ENCODE measurements around the gene KRTAP4-16.
"Not testable (repeated sequence)": the region's sequence is repeated elsewhere in the genome, so short reads cannot be mapped to it uniquely, and the experiment has no call there.

The KRTAP4-16 gene

DNA sequence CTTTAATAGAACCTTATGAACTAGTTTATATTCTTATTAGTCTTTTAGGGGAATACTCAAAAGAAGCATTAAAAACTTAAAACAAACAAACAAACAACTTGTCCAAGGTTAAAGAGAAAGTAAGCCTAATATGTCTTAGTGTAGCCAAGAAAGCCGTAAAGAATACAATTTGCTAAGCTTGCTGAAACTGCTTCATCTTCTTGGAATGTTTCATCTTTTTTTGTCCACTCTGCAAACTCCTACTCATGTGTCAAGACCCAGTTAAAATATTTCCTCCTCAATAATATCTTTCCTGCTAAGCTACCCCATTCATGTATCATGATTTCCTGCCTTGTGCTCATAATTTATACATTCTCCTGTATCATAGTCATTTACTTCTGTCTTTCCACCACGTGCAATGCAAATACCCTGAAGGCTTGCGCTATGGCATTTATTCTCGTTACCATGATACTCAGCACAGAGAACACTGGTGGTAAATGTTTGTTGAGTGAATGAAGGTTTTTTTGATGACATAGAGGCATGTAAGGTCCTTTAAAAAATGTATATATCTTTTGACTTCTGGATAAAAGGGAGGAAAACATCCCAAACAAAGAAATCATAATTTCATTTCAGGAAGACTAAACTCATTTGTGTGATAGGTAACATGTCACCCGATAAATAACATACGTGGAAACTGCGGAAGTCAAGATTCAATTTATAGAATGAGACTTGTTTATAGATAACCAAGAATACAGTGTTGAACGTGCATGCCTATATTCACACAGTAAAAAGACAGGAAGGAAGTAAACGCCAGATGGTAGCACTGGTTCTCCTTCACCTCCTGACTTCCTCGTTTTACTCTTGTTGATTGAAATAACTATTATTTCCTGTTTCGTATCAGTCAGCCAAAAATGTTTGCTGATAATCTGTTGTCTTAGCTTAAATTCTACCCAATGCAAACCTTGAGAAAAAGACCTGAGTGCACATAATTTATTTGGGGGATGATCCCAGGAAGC, 18.0 kb upstream of the KRTAP4-16 start:
- peak in 1 of 58 donors; percentile 1 for DNase-seq

DNA sequence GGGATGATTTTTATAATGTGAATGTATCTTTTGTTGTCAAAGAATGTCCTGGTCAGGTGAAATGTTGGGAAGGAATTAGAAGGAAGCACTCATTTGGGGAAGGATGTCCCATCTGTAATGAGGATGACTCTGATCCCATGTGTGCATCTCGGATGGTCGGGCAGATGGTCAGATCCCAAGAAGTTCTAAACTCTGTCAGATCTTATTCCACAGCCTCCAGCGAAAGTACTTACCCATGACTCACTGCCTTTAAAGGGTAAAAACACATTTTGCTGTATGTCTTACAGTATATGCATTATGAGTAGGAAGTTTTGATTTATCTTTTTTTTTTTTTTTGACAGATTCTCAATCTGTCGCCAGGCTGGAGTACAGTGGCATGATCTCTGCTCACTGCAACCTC, 16.7 kb upstream of the KRTAP4-16 start:
- no peak for DNase-seq

DNA sequence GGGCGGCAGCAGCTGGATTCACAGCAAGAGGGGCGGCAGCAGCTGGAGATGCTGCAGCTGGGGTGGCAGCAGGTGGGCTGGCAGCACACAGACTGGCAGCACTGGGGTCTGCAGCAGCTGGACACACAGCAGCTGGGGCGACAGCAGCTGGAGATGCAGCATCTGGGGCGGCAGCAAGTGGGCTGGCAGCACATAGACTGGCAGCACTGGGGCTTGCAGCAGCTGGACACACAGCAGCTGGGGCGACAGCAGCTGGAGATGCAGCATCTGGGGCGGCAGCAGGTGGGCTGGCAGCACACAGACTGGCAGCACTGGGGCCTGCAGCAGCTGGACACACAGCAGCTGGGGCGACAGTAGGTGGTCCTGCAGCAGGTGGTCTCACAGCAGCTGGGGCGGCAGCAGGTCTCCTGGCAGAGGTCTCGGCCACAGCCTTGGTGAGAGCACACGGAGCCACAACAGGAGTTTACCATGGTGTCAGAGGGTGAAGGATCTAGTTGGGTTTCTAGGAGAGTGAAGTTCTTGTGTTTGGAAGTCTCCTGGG, 15.9 kb upstream of the KRTAP4-16 start, which contains the start of gene KRTAP4-11:
Gene KRTAP4-11 (minus strand): TSS at position 528 of the 541 bp plus-strand sequence. CDS start 58 bp downstream, at position 470.
- not testable (repeated sequence) for DNase-seq

DNA sequence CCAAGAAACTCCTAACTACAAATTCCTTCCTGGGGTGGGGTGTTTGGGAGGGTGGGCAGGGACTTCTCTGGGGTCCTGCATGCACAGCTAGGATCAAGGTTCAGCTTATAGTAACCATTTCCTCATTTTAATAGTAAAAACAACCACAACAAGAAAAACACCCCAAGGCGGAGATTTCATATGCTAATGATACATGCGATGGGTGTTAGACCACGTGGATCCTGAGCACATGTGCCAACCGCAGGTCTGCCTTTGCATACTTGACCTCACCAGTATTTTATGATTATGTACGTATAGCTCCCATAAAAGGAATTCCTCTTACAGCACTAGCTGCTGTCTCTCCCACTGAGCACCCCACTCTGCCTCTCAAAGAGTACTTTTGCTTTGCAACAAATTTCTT, 14.3 kb upstream of the KRTAP4-16 start:
- DNase-seq: no peak

DNA sequence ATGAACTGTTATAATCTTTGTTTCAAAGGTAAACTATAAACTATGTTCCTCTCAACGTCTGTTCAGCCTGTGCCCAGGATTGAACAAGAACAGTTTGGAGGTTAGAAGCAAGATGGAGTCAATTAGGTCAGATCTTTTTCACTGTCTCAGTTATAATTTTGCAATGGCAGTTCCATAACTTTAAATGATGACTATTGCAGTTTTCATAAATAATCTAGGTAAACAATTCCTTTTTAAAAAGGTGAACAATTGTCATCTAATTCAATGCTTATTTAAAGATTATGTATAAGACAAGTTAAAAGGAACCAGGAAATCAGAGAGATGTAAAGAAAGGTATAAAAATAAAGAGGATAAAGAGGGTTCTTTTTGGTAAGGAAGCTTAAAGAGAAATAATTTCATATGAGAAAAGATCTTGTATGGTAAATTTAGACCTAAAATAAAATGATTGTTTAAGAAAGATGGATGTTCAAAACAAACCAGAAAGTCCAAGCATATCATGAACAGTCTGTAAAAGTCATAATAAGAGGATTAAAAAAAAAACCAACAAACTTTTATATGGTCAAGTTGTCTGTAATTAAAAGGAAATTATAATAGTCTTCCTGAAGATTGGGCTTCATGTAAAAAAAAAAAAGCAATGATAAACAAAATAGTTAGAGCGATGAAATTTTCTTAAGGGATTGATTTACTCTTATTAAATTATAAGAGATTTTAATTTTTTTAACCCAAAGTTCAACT, 9.3 kb upstream of the KRTAP4-16 start:
- no peak for DNase-seq

DNA sequence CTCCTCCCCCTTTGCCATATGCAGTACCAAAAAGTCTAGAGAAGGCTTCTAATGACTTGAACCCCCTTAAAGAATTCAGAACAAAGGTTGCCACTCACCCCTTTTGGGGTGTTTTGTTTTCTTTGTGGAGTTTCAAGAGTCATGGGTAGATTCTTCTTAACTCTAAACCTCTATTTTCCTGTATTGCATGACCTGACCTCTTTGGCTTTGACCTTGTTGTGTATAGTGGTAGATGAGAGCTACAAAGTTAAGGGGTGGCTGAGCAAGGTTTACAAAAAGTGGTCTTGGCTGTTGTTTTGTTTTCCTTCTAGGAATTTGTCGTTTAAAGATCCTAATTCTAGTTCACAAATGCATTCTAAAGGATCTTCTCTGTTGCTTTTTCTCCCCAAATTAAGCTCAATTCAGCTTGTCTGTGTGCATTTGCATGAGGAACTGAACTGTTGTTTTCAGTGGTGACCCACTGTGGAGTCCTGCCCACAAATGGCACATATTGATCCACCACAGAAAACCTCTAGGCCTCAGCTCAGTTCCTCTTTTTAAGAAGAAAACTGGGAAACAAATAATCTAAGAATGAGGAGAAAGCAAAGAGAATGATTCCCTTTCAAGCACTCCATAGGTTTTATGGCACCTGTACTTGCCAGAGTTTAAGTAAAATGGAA, 6.8 kb upstream of the KRTAP4-16 start:
- not testable (repeated sequence) for DNase-seq

DNA sequence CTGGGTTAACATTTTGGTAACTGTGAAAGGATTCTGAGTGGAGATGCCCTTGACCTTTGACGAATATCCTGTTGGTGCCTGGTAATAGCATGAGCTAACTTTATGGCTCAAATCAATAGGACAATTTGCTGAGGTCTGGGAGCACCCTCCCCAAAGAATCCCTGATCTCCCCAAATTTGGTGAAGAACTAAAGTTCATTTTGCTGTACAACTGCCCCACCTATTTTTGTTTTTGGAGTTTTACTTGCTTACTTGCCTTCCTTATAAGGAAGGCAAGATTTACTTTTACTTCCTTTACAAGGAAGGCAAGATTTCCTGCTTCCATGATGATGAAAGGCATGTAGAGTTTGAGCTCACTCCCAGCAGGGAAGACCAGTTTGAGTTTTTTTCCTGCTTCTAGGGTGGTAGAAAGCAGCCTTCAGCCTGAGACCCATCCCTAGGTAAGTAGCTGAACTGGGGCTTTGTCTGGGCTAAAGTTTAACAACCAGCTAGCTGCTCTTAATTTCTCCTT, 6.0 kb upstream of the KRTAP4-16 start:
- DNase-seq: no peak

DNA sequence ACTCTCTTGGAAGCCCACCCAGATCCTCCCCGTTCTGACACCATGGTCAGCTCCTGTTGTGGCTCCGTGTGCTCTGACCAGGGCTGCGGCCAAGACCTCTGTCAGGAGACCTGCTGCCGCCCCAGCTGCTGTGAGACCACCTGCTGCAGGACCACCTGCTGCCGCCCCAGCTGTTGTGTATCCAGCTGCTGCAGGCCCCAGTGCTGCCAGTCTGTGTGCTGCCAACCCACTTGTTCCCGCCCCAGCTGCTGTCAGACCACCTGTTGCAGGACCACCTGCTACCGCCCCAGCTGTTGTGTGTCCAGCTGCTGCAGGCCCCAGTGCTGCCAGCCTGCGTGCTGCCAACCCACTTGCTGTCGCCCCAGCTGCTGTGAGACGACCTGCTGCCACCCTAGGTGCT, 3.3 kb upstream of the KRTAP4-16 start, which contains the start of gene KRTAP4-9:
Gene KRTAP4-9 (plus strand): TSS at position 43 of the 400 bp plus-strand sequence. CDS start 0 bp downstream, at position 43.
- not testable (repeated sequence) for DNase-seq

DNA sequence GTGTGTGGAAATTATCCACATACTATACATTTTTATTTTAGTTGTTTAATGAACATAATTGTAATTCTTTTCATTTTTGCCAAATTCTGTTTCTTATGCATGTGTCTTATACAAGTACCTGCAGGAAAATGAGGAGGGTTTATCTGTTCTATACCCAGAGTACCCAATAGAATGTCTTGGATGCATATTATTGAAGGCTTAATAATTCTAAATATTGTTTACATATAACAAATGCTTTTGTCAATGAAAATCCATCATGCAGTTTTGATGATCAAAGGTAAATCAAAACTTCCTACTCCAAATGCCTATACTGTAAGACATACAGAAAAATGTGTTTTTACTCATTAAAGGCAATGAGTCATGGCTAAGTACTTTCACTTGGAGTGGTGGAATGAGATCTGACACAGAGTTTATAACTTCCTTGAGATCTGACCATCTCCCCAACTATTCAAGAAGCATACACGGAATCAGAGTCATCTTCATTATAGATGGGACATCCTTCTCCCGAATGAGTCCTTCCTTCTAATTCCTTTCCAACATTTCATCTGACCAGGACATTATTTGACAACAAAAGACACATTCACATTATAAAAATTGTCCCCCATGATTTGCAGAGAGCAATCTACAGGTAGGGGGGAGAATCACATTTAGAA, 2.5 kb upstream of the KRTAP4-16 start:
- DNase-seq: not testable (repeated sequence)

DNA sequence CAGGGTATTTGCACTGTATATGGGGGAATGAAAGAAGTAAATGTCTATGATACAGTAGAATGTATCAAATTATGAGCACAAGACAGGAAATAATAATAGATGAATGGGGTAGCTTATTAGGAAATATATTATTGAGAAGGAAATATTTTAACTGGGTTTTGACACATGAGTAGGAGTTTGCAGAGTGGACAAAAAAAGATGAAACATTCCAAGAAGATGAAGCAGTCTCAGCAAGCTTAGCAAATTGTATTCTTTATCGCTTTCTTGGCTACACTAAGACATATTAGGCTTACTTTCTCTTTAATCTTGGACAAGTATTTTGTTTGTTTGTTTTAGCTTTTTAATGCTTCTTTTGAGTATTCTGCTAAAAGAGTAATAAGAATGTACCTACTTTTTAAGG, 1.9 kb upstream of the KRTAP4-16 start:
- DNase-seq: no peak

DNA sequence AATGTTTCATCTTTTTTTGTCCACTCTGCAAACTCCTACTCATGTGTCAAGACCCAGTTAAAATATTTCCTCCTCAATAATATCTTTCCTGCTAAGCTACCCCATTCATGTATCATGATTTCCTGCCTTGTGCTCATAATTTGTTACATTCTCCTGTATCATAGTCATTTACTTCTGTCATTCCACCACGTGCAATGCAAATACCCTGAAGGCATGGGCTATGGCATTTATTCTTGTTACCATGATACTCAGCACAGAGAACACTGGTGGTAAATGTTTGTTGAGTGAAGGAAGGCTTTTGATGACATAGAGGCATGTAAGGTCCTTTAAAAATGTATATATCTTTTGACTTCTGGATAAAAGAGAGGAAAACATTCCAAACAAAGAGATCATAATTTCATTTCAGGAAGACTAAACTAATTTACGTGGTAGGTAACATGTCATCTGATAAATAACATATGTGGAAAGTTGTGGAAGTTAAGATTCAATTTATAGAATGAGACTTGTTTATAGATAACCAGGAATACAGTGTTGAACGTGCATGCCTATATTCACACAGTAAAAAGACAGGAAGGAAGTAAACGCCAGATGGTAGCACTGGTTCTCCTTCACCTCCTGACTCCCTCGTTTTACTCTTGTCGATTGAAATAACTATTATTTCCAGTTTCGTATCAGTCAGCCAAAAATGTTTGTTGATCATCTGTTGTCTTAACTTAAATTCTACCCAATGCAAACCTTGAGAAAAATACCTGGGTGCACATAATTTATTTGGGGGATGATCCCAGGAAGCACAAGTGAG, 2.1 kb downstream of the KRTAP4-16 start:
- not testable (repeated sequence) for DNase-seq

DNA sequence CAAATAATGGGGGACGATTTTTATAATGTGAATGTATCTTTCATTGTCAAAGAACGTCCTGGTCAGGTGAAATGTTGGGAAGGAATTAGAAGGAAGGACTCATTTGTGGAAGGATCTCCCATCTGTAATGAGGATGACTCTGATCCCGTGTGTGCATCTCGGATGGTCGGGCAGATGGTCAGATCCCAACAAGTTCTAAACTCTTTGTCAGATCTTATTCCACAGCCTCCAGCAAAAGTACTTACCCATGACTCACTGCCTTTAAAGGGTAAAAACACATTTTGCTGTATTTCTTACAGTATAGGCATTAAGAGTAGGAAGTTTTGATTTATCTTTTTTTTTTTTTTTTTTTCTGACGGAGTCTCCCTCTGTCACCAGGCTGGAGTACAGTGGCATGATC, 3.5 kb downstream of the KRTAP4-16 start:
- no peak for DNase-seq

DNA sequence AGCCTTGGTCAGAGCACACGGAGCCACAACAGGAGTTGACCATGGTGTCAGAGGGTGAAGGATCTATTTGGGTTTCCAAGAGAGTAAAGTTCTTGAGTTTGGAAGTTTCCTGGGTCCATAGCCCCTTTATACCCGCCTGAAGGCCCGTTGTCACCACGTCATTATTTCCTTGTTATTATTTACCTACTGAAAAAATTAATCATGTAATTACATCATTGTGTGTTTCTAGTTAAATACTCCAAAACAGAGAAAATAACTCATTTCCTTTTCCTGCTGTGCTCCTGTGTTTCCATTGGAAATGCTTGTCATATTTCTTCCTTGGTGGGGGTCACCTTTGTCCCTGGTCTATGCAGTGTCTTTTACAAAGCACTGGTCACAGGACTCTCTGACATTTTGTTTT, 4.0 kb downstream of the KRTAP4-16 start, which contains the start of gene KRTAP4-8:
Gene KRTAP4-8 (minus strand): TSS at position 101 of the 400 bp plus-strand sequence. CDS start 58 bp downstream, at position 43.
- DNase-seq: no peak

DNA sequence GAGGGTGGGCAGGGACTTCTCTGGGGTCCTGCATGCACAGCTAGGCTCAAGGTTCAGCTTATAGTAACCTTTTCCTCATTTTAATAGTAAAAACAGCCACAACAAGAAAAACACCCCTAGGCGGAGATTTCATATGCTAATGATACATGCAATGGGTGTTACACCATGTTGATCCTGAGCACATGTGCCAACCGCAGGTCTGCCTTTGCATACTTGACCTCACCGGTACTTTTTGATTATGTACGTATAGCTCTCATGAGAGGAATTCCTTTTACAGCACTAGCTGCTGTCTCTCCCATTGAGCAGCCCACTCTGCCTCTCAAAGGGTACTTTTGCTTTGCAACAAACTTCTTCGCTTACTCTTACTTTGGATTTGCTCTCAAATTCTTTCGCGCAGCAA, 6.0 kb downstream of the KRTAP4-16 start:
- DNase-seq: no peak

DNA sequence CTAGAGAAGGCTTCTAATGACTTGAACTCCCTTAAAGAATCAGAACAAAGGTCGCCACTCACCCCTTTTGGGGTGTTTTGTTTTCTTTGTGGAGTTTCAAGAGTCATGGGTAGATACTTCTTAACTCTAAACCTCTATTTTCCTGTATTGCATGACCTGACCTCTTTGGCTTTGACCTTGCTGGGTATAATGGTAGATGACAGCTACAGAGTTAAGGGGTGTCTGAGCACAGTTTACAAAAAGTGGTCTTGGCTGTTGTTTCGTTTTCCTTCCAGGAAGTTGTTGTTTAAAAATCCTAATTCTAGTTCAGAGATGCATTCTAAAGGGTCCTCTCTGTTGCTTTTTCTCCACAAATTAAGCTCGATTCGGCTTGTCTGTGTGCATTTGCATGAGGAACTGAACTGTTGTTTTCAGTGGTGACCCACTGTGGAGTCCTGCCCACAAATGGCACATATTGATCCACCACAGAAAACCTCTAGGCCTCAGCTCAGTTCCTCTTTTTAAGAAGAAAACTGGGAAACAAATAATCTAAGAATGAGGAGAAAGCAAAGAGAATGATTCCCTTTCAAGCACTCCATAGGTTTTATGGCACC, 13.2 kb downstream of the KRTAP4-16 start:
- not testable (repeated sequence) for DNase-seq

DNA sequence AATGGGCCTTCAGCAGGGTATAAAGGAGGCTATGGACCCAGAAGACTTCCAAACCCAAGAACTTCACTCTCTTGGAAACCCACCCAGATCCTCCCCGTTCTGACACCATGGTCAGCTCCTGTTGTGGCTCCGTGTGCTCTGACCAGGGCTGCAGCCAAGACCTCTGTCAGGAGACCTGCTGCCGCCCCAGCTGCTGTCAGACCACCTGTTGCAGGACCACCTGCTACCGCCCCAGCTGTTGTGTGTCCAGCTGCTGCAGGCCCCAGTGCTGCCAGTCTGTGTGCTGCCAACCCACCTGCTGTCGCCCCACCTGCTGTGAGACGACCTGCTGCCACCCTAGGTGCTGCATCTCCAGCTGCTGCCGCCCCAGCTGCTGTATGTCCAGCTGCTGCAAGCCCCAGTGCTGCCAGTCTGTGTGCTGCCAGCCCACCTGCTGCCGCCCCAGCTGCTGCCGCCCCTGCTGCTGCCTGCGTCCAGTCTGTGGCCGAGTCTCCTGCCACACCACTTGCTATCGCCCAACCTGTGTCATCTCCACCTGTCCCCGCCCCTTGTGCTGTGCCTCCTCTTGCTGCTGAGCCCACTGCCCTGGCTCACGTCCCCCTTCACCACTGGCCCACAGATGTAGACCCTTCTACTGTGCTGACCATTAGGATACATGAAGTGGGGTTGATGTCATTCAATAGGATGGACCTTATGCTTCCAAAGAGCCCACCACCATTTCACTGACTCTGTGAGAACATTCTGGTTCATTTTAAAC, 17.7 kb downstream of the KRTAP4-16 start, which contains the start of gene KRTAP4-7:
Gene KRTAP4-7 (plus strand): TSS at position 51 of the 757 bp plus-strand sequence. CDS start 57 bp downstream, at position 108.
- not testable (repeated sequence) for DNase-seq

DNA sequence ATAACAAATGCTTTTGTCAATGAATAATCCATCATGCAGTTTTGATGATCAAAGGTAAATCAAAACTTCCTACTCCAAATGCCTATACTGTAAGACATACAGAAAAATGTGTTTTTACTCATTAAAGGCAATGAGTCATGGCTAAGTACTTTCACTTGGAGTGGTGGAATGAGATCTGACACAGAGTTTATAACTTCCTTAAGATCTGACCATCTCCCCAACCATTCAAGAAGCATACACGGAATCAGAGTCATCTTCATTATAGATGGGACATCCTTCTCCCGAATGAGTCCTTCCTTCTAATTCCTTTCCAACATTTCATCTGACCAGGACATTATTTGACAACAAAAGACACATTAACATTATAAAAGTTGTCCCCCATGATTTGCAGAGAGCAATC, 18.6 kb downstream of the KRTAP4-16 start:
- not testable (repeated sequence) for DNase-seq

DNA sequence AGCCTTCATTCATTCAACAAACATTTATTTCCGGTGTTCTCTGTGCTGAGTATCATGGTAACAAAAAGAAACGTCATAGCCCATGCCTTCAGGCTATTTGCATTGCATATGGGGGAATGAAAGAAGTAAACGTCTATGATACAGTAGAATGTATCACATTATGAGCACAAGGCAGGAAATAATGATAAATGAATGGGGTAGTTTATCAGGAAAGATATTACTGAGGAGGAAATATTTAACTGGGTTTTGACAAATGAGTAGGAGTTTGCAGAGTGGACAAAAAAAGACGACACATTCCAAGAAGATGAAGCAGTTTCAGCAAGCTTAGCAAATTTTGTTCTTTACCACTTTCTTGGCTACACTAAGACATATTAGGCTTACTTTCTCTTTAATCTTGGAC, 19.4 kb downstream of the KRTAP4-16 start:
- DNase-seq: no peak

Data from anterior cingulate cortex (tissue), 58 donors.